ENCODE data around the gene DENND2A. TPM values are rescaled to one million over a fixed set of nuclear protein-coding genes. Genes with fewer than 3 reads are reported as not detected.
"Not testable (repeated sequence)": the region's sequence is repeated elsewhere in the genome, so short reads cannot be mapped to it uniquely, and the experiment has no call there.

Gene DENND2A
- total RNA-seq, 1 donor from 2014 or later: 32.3 TPM

DNA sequence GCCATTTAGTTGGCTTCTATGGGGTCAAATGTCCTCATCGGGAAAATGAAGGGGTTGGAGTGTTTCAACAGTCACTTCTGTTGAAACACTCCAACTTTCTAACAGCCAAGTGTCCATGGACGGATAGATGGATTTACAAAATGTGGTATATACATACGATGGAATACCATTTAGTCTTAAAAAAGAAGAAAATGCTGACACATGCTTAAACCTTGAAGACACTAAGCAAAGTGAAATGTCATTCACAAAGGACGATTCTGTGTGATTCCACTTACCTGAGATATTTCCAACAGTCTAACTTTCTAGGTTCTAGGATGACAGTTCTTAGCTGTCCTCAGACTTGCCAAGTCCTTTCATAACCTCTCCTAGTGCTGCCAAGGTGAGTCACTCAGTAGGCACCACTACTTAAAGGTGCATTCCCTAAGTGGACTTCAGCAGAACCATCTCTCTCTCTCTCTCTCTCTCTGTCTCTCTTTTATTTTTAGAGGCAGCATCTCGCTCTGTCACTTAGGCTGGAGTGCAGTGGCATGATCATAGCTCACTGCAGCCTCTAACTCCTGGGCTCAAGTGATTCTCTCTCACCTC, 69.0 kb downstream of the DENND2A start:
- Mint-ChIP-seq H3K4me1 (peaks cover 2% of the 10 kb centered on the region), H3K27me3 (ENCODE audit: low read depth) (no peaks in the 10 kb centered on the region), H3K4me3 (no peak overlapping the region), H3K9me3 (no peaks in the 10 kb centered on the region), H3K36me3 (peaks cover 40% of the 10 kb centered on the region), H3K27ac (no peak overlapping the region)
- TF ChIP-seq, protein P1, sequence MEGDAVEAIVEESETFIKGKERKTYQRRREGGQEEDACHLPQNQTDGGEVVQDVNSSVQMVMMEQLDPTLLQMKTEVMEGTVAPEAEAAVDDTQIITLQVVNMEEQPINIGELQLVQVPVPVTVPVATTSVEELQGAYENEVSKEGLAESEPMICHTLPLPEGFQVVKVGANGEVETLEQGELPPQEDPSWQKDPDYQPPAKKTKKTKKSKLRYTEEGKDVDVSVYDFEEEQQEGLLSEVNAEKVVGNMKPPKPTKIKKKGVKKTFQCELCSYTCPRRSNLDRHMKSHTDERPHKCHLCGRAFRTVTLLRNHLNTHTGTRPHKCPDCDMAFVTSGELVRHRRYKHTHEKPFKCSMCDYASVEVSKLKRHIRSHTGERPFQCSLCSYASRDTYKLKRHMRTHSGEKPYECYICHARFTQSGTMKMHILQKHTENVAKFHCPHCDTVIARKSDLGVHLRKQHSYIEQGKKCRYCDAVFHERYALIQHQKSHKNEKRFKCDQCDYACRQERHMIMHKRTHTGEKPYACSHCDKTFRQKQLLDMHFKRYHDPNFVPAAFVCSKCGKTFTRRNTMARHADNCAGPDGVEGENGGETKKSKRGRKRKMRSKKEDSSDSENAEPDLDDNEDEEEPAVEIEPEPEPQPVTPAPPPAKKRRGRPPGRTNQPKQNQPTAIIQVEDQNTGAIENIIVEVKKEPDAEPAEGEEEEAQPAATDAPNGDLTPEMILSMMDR (IDR thresholded peaks at IDR 0.05; ENCODE audit: unreplicated experiment): no peak
- DNase-seq (ENCODE audit: low spot score in 2 of 2, unreplicated experiment in 2 of 2): no peak

DNA sequence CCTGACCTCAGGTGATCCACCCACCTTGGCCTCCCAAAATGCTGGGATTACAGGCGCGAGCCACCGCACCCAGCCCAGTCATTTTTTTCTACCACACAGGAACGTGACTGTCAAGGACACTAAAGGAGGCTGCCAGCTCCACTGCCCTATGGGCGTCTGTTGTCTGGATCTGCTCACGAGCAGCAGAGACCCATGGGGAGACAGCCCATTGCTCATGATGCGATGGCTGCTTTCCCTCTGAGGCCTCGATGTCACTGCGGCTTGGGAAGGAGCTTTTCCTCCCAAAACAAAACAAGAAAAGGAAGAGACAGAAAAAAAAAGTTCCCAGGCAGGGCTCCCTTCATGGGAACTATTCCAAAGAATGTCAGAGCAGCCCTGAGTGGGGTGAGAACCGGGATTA, 70.5 kb downstream of the DENND2A start:
- TF ChIP-seq, protein P1 (IDR thresholded peaks at IDR 0.05; ENCODE audit: unreplicated experiment): no peak
- Mint-ChIP-seq H3K27me3 (ENCODE audit: low read depth) (no peaks in the 10 kb centered on the region), H3K9me3 (no peaks in the 10 kb centered on the region), H3K4me3 (no peak overlapping the region), H3K4me1 (peaks cover 6% of the 10 kb centered on the region), H3K27ac (peak overlapping the region; percentile 47), H3K36me3 (peaks cover 44% of the 10 kb centered on the region)
- DNase-seq (ENCODE audit: low spot score in 2 of 2, unreplicated experiment in 2 of 2): no peak

DNA sequence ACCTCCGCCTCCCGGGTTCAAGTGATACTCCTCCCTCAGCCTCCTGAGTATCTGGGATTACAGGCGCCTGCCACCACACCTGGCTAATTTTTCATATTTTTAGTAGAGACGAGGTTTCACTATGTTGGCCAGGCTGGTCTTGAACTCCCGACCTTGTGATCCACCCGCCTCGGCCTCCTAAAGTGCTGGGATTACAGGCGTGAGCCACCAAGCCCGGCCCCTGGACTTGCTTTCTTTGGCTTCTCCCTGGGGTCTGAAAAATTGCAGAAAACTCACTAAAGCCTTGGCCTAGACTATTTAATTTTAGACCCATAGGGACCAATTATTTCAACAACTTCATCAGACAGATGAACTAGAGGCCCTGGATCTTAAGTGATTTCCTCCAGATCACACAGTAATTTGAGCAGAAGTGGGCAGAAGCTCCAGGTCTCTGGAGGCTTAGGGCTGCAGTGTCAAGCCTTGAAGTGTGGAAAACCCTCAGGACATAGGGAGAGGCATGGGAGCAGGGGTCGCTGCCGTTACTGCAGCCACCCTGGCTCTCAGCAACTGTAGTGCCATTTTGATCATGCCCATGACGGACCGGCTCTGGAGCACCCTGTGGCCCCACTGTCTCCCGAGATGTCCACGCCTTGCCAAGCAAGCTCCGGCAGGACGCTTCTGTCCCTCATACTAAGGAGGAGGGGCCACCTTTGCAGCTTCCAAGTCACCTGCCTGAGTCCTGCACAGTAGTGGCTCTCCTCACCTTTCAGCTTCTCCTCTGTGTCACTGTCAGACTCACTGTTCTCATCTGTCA, 72.4 kb downstream of the DENND2A start:
- Mint-ChIP-seq H3K36me3 (peaks cover 42% of the 10 kb centered on the region), H3K4me1 (peaks cover 15% of the 10 kb centered on the region), H3K4me3 (no peak overlapping the region), H3K27ac (no peak overlapping the region), H3K9me3 (no peaks in the 10 kb centered on the region), H3K27me3 (ENCODE audit: low read depth) (no peaks in the 10 kb centered on the region)
- TF ChIP-seq, protein P1 (IDR thresholded peaks at IDR 0.05; ENCODE audit: unreplicated experiment): no peak
- no peak for DNase-seq (ENCODE audit: low spot score in 2 of 2, unreplicated experiment in 2 of 2)

DNA sequence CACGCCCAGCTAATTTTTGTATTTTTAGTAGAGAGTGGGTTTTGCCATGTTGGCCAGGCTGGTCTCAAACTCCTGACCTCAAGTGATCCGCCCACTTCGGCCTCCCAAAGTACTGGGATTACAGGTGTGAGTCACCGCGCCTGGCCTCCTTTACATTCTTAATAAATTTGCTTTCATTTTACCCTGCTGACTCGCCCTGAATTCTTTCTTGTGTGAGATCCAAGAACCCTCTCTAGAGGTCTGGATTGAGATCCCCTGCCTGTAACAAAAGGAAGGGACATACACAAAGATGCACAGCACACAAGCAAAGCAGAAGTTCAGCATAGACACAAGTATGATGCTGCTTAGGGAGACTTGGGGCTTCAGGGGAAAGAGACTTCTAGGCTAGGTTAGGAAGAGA, 74.4 kb downstream of the DENND2A start:
- not testable (repeated sequence) for H3K9me3 Mint-ChIP-seq; H3K27me3 Mint-ChIP-seq (ENCODE audit: low read depth); DNase-seq (ENCODE audit: low spot score in 2 of 2, unreplicated experiment in 2 of 2); H3K4me3 Mint-ChIP-seq
- Mint-ChIP-seq H3K27ac (peak overlapping the region; percentile 51), H3K4me1 (peaks cover 22% of the 10 kb centered on the region), H3K36me3 (peaks cover 35% of the 10 kb centered on the region)

DNA sequence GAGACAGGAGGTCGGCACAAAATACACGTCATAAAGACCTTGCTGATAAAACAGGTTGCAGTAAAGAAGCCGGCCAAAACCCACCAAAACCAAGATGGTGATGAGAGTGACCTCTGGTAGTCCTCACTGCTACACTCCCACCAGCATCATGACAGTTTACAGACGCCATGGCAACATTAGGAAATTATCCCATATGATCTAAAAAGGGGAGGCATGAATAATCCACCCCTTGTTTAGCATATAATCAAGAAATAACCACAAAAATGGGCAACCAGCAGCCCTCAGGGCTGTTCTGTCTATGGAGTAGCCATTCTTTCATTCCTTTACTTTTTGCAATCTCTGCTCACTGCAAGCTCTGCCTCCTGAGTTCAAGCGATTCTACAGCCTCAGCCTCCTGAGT, 74.9 kb downstream of the DENND2A start:
- Mint-ChIP-seq H3K4me1 (peaks cover 22% of the 10 kb centered on the region), H3K36me3 (peaks cover 33% of the 10 kb centered on the region), H3K27ac (peak overlapping the region; percentile 51)
- not testable (repeated sequence) for H3K9me3 Mint-ChIP-seq; H3K27me3 Mint-ChIP-seq (ENCODE audit: low read depth); H3K4me3 Mint-ChIP-seq; DNase-seq (ENCODE audit: low spot score in 2 of 2, unreplicated experiment in 2 of 2)

DNA sequence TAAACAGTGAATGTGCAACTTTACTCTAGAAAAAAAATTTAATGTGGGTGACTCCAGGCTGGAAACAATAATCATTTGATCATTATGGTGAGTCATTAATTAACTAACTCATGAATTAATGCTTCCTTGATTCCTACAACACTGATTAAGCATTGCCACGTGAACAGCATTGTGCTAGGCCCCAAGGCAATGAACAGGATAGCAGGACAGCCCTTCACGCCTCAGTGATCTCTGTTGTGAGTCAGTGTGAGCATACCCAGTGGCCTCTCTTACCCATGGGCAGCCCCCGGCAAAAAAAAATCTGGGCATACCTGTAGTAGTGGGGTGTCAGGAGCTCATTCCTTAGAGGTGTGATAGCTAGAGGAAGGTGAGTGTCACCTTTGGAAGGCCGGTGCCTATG, 76.0 kb downstream of the DENND2A start:
- no peak for DNase-seq (ENCODE audit: low spot score in 2 of 2, unreplicated experiment in 2 of 2)
- H3K27ac Mint-ChIP-seq: no peak overlapping the region
- H3K9me3 Mint-ChIP-seq: no peaks in the 10 kb centered on the region
- H3K4me1 Mint-ChIP-seq: peaks cover 22% of the 10 kb centered on the region
- TF ChIP-seq, protein P1 (IDR thresholded peaks at IDR 0.05; ENCODE audit: unreplicated experiment): no peak
- no peak overlapping the region for H3K4me3 Mint-ChIP-seq
- H3K36me3 Mint-ChIP-seq: peaks cover 34% of the 10 kb centered on the region
- H3K27me3 Mint-ChIP-seq (ENCODE audit: low read depth): no peaks in the 10 kb centered on the region

All from mesothelial cell of epicardium (in vitro differentiated cells).